ENCODE results near the gene PC.

PC gene

GRCh38 chr11:66820381-66820780 is 137.8 kb downstream of the PC start:
- H3K27ac ChIP-seq, result no peak overlapping the region
- no peak overlapping the region for H3K4me2 ChIP-seq (ENCODE audit: low read length)
- no peaks in the 10 kb centered on the region for H3K79me2 ChIP-seq
- H3K4me3 ChIP-seq (ENCODE audit: low read depth, low read length), result no peak overlapping the region
- TF ChIP-seq, protein P1, sequence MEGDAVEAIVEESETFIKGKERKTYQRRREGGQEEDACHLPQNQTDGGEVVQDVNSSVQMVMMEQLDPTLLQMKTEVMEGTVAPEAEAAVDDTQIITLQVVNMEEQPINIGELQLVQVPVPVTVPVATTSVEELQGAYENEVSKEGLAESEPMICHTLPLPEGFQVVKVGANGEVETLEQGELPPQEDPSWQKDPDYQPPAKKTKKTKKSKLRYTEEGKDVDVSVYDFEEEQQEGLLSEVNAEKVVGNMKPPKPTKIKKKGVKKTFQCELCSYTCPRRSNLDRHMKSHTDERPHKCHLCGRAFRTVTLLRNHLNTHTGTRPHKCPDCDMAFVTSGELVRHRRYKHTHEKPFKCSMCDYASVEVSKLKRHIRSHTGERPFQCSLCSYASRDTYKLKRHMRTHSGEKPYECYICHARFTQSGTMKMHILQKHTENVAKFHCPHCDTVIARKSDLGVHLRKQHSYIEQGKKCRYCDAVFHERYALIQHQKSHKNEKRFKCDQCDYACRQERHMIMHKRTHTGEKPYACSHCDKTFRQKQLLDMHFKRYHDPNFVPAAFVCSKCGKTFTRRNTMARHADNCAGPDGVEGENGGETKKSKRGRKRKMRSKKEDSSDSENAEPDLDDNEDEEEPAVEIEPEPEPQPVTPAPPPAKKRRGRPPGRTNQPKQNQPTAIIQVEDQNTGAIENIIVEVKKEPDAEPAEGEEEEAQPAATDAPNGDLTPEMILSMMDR (IDR thresholded peaks at IDR 0.05), result no peak
- no peaks in the 10 kb centered on the region for H3K4me1 ChIP-seq
- H3K27me3 ChIP-seq (ENCODE audit: control insufficient read depth, insufficient read depth, low read length), result no peaks in the 10 kb centered on the region
- no peak overlapping the region for H2AFZ ChIP-seq
- H3K9me3 ChIP-seq (ENCODE audit: control insufficient read depth, low read length), result no peaks in the 10 kb centered on the region
- no peaks in the 10 kb centered on the region for H3K36me3 ChIP-seq (ENCODE audit: control insufficient read depth, insufficient read depth, low read length)
- no peak overlapping the region for H3K9ac ChIP-seq

DNA sequence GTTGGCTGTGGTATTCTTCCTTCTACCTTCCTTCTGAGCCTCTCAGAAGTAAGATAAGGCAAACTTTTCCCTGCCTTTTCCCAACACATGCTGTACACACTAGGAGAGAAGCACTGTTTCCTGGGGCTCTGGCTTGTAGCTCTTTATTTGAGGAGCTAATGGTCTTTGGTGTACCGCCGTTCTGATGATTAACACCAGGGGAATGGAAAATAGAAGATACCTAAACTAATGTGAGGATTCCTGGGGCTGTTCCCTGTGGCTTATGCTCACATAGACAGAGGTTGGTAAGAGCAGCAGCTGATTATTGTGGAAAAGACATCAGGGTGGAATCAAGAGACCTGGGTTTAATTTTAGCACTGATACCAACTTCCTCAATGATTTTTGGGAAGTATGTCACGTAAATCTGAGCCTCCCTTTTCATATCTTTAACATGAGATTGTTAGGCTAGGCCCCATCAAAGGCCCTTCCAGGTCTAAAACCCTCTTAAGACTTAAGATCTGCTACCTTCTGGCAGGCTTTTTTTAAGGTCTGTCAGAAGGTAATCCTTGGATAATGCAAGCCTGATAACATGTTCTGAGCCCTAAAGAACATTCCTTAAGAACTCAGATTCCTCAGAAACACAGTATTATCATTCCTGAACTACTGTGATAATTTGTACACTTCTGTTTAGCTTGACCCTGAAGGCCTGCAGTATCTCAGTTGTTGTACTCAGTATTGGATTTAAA is 139.8 kb downstream of the PC start:
- Histone ChIP-seq H3K27me3 (ENCODE audit: control insufficient read depth, insufficient read depth, low read length) (no peaks in the 10 kb centered on the region), H2AFZ (no peak overlapping the region), H3K79me2 (no peaks in the 10 kb centered on the region), H3K9ac (no peak overlapping the region), H3K9me3 (ENCODE audit: control insufficient read depth, low read length) (no peaks in the 10 kb centered on the region), H3K4me2 (ENCODE audit: low read length) (no peak overlapping the region), H3K4me3 (ENCODE audit: low read depth, low read length) (no peak overlapping the region), H3K4me1 (no peaks in the 10 kb centered on the region), H3K27ac (no peak overlapping the region), H3K36me3 (ENCODE audit: control insufficient read depth, insufficient read depth, low read length) (no peaks in the 10 kb centered on the region)
- TF ChIP-seq, protein P1 (IDR thresholded peaks at IDR 0.05), result no peak

- H3K27me3 ChIP-seq (ENCODE audit: control insufficient read depth, insufficient read depth, low read length), result no peaks in the 10 kb centered on the region
- TF ChIP-seq, protein P1 (IDR thresholded peaks at IDR 0.05), result no peak
- H2AFZ ChIP-seq, result no peak overlapping the region
- no peak overlapping the region for H3K9ac ChIP-seq
- H3K4me1 ChIP-seq, result no peaks in the 10 kb centered on the region
- H3K36me3 ChIP-seq (ENCODE audit: control insufficient read depth, insufficient read depth, low read length), result no peaks in the 10 kb centered on the region
- H3K4me2 ChIP-seq (ENCODE audit: low read length), result no peak overlapping the region
- no peak overlapping the region for H3K4me3 ChIP-seq (ENCODE audit: low read depth, low read length)
- H3K27ac ChIP-seq, result no peak overlapping the region
- H3K9me3 ChIP-seq (ENCODE audit: control insufficient read depth, low read length), result no peaks in the 10 kb centered on the region
- H3K79me2 ChIP-seq, result no peaks in the 10 kb centered on the region
These were observed 142.5 kb downstream of the PC start for GRCh38 chr11:66815646-66816045.

- Histone ChIP-seq H3K36me3 (ENCODE audit: control insufficient read depth, insufficient read depth, low read length) (no peaks in the 10 kb centered on the region), H3K9me3 (ENCODE audit: control insufficient read depth, low read length) (no peaks in the 10 kb centered on the region), H3K27ac (no peak overlapping the region)
These were observed 143.5 kb downstream of the PC start for GRCh38 chr11:66814678-66815077.

More at GRCh38 chr11:66814678-66815077, 143.5 kb downstream of the PC start:
- H3K9ac ChIP-seq, result no peak overlapping the region
- no peak overlapping the region for H2AFZ ChIP-seq
- H3K79me2 ChIP-seq, result no peaks in the 10 kb centered on the region
- TF ChIP-seq, protein P1 (IDR thresholded peaks at IDR 0.05), result no peak
- no peaks in the 10 kb centered on the region for H3K4me1 ChIP-seq
- no peaks in the 10 kb centered on the region for H3K27me3 ChIP-seq (ENCODE audit: control insufficient read depth, insufficient read depth, low read length)
- H3K4me3 ChIP-seq (ENCODE audit: low read depth, low read length), result no peak overlapping the region
- no peak overlapping the region for H3K4me2 ChIP-seq (ENCODE audit: low read length)

All from parathyroid adenoma (tissue), 2 donors.